RWPE1 (cell line): ENCODE data around the gene ASH1L.
"Not testable (repeated sequence)": the region's sequence is repeated elsewhere in the genome, so short reads cannot be mapped to it uniquely, and the experiment has no call there.

Source experiments
- CTCF ChIA-PET: fragments of 350-600 bp; sonication (Branson Sonifier 250); formaldehyde crosslinking; extraction: SDS; loops from one replicate; lab custom pipeline; 2021; lab: Yijun Ruan, JAX
- POLR2A ChIA-PET: fragments of 400-600 bp; formaldehyde crosslinking; extraction: SDS; loops from one replicate; lab custom pipeline; 2020; ENCODE audit warnings: antibody characterized with exemption; ENCODE audit not compliant: low non-redundant PET; lab: Yijun Ruan, JAX
- DNase-seq: peaks from one replicate; pipeline ENCODE4 v3.0.0; 2012; ENCODE audit warnings: low spot score
- H3K27ac ChIP-seq: fragments of 450-650 bp; 2 replicates; pipeline ENCODE4 v1.5.1; 2017
- TF ChIP-seq, protein P1 (sequence below): fragments of 450-650 bp; conservative IDR thresholded peaks from 2 replicates; pipeline ENCODE4 v1.5.1; 2017; ENCODE audit warnings: low read depth, mild to moderate bottlenecking

The ASH1L gene

DNA sequence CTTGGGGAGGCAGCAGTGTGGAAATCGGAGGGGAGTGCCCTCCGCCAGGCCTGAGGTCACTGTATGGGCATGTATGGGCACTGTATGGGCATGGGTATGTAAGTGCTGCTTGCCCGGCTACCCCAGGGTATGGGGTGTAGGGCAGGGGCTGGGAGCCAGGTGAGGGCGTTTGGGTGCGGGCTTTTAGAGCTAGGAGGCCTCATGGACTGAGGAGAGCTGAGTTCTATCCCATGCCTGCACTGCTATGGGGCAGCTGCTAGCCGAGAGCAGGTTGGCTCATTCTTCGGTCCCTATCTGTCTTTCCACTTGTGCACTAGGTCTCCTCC lies 266.7 kb downstream of the ASH1L start:
- ChIA-PET POLR2A (no interaction called here), CTCF (no interaction called here)
- TF ChIP-seq, protein P1, sequence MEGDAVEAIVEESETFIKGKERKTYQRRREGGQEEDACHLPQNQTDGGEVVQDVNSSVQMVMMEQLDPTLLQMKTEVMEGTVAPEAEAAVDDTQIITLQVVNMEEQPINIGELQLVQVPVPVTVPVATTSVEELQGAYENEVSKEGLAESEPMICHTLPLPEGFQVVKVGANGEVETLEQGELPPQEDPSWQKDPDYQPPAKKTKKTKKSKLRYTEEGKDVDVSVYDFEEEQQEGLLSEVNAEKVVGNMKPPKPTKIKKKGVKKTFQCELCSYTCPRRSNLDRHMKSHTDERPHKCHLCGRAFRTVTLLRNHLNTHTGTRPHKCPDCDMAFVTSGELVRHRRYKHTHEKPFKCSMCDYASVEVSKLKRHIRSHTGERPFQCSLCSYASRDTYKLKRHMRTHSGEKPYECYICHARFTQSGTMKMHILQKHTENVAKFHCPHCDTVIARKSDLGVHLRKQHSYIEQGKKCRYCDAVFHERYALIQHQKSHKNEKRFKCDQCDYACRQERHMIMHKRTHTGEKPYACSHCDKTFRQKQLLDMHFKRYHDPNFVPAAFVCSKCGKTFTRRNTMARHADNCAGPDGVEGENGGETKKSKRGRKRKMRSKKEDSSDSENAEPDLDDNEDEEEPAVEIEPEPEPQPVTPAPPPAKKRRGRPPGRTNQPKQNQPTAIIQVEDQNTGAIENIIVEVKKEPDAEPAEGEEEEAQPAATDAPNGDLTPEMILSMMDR: no peak
- no peak for DNase-seq
- H3K27ac ChIP-seq: no peak overlapping the region

DNA sequence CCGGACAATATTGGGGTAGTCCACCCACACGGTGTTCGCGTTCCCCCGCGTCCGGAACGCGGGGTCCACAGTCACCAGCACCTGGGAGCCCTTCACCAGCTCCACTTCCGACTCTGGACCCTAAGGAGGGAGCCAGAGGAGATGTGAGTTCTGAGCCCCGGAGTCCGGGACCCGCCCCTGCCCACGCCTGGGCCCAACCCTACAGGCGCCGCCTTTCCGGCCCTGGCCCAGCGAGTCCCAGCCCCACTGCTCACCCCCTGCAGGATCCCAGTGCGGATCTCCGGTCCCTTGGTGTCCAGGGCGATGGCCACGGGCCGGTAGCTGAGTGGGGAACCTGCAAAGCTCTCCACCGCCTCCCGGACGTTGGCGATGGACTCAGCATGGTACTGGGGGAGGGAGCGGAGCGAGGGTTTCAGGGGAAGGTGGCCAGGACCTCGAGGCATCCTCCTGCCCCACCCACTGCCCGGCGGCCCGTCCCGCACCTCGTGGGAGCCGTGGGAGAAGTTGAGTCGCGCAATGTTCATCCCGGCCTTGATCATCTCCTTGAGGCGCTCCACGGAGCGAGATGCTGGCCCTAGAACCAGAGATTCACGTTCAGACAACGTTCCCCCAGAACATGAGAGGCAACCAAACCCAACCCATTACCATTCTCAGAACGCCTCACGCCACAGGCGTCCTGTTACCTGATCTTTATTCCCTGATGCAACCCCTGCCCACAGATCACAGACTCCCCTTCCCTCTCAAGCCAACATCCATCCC lies 267.2 kb downstream of the ASH1L start:
- no peak for DNase-seq
- POLR2A ChIA-PET: no interaction called here
- TF ChIP-seq, protein P1: no peak
- no peak overlapping the region for H3K27ac ChIP-seq
- CTCF ChIA-PET: interaction anchor here (0.9 kb wide), 1 partner anchor 16 kb away, joined by 4 read pairs; no protein-coding TSS in a partner anchor

DNA sequence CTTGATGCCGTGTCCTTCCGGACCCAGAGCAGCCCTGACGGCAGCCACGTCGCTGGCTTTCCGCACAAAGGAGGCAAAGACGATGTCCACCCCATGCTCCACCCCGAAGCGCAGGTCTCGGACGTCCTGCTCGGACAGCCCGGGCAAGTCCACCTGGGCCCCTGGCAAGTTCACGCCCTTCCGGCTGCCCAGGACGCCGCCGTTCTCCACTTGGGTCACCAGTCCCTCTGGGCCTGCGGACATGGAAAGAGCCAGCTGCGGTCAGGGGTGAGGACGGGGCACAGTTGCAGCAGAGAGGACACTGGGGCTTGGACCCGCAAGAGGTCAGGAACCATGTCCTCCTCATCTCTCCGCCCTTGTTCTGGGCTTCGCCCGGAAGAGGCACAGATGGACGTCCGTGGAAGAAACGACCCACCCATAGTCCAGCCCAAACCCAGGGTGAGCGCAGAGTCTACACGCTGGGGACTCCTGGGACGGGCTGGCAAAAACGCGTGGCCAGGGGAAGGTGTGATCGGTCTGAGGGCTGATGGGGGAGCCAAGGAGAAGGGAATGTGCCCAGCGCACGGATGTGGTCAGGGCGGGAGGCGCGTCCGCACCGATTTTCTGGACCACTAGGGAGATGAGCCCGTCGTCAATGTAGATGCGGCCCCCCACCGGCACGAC lies 268.0 kb downstream of the ASH1L start:
- DNase-seq: no peak
- POLR2A ChIA-PET: no interaction called here
- no peak overlapping the region for H3K27ac ChIP-seq
- TF ChIP-seq, protein P1: no peak
- CTCF ChIA-PET: interaction anchor here (0.9 kb wide), 1 partner anchor 16 kb away, joined by 4 read pairs; no protein-coding TSS in a partner anchor

DNA sequence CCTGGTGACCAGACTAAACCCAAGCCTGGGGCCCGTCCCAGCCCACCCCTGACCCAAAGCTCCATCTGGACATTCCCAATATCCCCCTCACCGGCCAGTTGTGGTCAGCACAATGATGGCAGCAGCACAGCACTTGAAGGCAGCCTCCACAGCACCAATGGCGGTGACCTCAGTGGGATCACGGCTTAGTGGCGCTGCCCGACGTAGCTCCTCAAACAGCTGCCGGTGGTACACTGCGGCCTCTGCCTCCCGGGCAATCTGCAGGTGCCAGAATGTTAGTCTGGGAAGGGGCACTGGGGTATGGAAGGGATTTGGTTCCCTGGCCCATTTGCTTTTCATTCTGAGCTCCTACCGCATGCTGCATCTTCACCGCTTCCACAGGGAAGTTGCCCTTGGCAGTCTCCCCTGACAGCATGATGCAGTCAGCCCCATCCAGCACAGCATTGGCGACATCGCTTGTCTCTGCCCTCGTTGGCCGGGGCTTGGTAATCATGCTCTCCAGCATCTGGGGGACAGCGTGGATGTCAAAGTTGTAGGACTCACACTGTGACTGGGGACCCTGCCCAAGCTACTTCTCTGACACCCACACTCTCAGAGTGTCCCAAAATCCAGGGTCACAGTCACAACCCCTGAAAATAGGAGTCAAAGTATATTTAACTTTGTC lies 269.4 kb downstream of the ASH1L start:
- no peak overlapping the region for H3K27ac ChIP-seq
- TF ChIP-seq, protein P1: no peak
- POLR2A ChIA-PET: no interaction called here
- DNase-seq: no peak
- CTCF ChIA-PET: interaction anchor here (1.0 kb wide), 1 partner anchor 48 kb away, joined by 3 read pairs; no protein-coding TSS in a partner anchor

DNA sequence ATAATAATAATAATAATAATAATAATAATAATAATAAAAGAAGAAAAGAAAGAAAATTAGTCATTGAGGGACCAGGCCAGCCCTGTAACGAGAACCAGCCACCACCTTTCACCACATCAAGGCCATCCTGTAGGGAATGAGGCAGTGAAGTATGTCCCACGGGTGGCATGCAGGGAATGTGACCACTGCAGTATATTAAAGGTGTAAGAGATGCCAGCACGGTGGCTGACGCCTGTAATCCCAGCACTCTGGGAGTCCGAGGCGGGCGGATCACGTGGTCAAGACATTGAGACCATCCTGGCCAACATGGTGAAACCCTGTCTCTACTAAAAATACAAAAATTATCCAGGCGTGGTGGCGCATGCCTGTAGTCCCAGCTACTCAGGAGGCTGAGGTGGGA lies 271.6 kb downstream of the ASH1L start:
- POLR2A ChIA-PET, CTCF ChIA-PET, H3K27ac ChIP-seq, DNase-seq: not testable (repeated sequence)

DNA sequence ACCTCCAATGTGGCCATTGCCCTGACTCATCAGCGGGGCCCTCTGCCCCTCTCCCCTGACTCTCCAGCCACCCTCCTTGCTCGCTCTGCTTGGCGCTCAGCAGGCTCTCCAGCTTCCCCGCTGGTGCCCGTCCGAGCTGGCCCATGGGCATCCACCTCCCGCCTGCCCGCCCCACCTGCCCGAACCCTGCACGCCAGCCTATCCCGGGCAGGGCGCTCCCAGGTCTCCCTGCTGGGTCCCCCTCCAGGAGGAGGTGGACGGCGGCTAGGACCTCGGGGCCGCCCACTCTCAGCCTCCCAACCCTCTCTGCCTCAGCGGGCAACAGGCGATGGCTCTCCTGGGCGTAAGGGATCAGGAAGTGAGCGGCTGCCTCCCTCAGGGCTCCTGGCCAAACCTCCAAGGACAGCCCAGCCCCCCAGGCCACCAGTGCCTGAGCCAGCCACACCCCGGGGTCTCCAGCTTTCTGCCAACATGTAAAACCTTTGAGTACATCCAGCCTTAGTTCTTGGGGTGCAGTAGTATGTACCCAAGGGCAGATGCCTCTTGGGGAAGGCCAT lies 274.5 kb downstream of the ASH1L start:
- POLR2A ChIA-PET: no interaction called here
- H3K27ac ChIP-seq: no peak overlapping the region
- CTCF ChIA-PET: interaction anchor here (0.6 kb wide), 1 partner anchor 809 kb away, joined by 4 read pairs; no protein-coding TSS in a partner anchor
- TF ChIP-seq, protein P1: no peak
- no peak for DNase-seq
